ENCODE measurements around the gene NMT1.
"Not testable (repeated sequence)": the region's sequence is repeated elsewhere in the genome, so short reads cannot be mapped to it uniquely, and the experiment has no call there.

Gene NMT1

GRCh38 chr17:45038728-45039634, 22.1 kb upstream of the NMT1 start:
- peak; percentile 22 for DNase-seq

GRCh38 chr17:45040459-45040858, 20.7 kb upstream of the NMT1 start:
- no peak for DNase-seq

GRCh38 chr17:45042346-45043120, 18.6 kb upstream of the NMT1 start:
- DNase-seq, result no peak

DNA sequence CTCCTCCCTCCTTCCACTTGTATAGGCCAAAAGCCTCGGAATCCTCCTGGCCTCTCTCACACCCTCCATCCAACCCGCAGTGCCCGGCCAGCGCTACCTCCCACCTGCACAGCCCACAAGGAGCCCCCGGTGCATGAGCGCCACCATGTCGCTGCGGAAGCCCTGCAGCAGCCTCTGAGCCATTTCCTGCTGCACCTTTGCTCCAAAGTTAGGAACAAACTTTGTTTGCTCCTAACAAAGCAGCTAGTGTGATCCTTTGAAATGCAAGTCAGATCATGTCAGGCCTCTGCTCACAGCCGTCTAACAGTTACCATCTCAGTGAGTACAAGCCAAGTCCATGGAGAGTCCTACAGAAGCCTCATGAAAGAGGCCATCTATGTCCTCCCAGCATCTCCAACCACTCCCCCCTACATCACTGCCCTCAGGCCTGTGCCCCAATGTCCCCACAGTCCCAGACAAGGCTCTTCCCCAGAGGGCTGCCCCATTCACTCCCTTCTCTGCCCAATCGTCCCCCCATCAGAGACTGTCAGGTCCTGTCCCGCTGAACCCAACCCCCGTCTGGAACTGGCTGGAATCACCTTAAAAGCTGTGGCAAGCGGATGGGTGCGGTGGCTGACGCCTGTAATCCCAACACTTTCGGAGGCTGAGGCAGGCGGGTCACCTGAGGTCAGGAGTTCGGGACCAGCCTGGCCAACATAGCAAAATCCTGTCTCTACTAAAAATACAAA, 17.1 kb upstream of the NMT1 start:
- no peak for DNase-seq

DNA sequence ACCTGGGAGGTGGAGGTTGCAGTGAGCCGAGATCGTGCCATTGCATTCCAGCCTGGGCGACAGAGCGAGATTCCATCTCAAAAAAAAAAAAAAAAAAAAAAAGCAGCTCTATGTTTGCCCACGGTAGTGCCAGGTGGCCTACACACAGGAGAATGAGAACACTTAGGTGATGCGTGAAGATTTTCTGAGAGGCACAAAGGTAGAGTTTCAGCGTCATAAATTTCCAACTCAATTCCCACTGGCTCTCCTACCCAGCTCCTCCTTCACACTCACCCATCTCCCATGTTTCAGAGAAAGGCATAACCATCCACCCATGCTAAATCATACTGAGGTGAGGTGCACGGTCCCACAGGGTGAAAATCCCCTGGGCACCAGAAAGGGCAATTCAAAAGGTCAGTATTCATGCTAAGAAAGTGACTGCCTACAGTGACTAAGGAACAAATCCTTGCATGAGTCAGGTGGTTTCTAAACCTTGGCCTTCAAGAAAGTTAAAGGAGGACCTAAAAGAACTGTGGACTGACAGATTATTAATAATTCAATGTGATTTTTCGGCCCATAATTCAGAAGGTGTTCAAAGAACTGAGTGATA, 14.5 kb upstream of the NMT1 start:
- peak; percentile 95 for DNase-seq

DNA sequence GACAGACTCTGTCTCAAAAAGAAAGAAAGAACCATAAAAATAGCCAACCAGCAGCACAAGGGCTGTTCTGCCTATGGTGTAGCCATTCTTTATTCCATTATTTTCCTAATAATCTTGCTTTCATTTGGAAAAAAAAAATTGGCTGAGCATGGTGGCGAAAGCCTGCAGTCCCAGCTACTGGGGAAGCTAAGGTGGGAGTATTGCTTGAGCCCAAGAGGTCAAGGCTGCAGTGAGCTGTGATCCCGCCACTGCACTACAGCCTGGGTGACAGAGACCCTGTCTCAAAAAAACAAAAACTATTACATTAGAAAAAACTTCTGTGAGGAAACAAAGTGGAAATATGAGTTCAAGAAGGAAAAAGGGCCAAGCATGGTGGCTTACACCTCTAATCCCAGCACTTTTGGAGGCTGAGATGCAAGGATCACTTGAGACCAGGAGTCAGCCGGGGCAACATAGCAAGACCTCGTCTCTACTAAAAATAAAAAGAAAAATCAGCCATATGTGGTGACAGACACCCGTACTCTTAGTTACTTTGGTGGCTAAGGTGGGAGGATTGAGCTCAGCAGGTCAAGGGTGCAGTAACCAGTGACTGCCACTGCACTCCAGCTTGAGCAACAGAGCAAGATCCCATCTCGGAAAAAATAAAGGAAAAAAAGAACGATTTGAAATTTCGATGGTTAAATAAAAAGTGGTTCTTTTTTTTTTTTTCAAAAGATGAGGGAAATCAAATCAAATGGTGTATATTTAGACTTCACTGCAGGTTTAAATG, 12.1 kb upstream of the NMT1 start:
- DNase-seq, result no peak

DNA sequence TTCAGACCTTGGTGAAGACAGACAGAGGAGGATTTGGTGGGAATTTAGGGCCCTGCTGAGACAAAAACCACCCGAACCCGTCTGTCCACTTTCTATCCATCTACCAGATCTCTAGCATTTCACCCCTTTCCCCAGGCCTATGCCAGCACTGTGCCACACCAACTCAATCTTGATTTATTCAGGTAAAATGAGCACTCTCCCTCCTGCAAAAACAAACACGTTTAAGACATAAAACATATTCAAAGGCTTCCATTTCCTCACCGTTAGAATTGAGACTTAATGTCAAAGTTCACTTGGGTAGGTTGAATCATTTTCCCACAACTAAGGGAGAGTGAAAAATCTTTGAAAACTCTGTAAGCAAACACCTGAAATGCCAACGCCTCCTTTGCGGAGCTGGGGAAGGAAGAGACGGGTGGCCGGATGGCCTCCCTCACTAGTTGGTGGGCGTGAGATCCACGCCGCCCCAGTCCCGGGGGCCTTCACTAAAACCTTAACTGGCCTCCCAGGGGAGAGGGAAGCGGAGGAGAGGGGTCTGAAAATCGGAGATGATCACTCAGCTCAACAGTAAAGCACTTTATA, 10.5 kb upstream of the NMT1 start:
- no peak for DNase-seq

DNA sequence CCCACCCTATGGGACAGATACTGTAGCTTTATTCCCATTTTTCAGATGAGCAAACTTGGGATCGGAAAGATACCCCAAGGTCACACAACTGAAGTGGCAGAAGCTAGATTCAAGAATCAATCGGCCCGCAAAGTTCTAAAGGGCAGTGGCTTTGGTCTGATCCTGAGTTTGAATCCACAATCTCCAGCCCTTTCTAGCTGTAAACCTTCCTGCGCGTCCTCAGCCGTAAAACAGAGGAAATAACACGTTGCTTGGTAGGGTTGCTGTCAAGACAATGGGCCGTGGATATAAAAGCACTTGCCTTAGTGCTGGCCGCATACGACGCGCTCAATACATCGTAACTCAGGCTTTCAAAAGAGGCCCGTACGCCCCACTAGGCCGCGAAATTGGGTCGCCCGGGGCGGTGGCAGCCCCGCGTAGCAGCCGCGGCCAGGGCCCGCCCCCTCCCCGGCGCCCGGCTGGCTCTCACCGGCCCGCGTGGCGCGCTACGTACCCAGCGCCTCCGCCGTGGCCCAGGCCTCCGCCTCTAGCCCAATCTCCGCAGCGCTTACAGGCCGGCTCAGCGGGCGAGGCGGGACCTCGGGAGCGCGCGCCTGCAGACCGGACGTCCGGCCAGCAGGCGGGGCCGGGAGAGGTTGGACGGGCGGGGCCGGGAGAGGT, 9.9 kb upstream of the NMT1 start, which contains the start of gene DCAKD:
Gene DCAKD (minus strand): TSS at position 573 of the 660 bp plus-strand sequence. CDS start 16,747 bp downstream, outside the sequence.
- peak; percentile 95 for DNase-seq

- DNase-seq, result not testable (repeated sequence)
These were observed 9.4 kb upstream of the NMT1 start for GRCh38 chr17:45051720-45052051.

DNA sequence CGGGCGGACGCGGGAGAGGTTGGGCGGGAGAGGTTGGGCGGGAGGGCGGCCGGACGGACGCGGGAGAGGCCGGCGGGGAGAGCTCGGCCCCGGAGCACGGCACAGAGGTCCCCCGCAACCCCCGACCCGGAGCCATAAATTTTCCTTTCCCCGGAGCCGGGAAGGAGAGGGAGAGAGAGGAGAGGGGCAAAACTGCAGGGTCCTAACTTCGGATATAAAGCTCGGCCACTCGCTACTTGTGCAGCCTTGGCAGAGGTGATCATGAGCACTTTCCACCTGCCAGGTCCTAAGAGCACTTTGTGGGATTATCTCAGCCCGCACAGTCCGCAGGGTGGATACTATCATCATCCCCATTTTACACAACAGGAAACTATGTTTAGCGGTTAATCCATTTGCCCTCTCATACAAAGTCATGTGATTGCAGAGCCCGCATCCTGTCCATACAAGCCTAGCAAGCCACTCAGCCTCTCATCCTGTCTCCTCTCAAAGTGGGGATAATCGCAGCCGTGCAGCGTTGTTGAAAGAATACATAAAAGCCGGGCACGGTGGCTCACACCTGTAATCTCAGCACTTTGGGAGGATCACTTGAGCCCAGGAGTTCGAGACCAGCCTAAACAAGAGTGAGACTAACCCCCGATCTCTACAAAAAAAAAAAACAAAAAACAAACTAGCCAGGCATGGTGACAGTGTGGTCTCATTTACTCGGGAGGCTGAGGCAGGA, 8.9 kb upstream of the NMT1 start:
- peak; percentile 38 for DNase-seq

GRCh38 chr17:45060382-45060796, 728 bp upstream of the NMT1 start:
- DNase-seq, result no peak

DNA sequence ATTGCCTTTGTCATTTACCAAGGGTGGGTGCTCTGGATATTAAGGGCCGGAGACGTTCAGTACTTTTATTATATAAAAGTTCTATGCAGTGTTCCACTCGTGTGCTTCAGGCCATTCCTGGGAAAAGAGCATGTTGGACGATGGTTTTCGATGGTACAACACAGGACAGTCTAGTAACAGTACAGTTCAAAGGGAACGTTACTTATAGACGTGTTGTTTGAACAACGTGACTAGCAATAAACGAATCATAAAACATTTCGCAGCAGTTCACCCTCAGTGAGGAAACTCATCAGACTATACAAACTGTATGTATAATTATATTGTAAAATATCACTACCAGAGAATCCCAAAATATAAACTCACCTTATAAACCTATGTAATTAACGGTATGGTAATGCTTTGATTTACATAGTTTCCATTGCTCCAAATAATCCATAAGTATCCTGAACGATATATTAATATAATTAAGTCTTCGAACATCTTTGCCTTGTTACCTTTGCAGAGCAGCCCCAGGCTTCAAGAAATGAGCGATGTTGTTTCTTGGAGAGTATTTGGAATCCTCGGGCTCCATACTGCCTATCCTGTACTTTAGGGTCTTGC, 589 bp downstream of the NMT1 start:
- DNase-seq, result no peak

DNA sequence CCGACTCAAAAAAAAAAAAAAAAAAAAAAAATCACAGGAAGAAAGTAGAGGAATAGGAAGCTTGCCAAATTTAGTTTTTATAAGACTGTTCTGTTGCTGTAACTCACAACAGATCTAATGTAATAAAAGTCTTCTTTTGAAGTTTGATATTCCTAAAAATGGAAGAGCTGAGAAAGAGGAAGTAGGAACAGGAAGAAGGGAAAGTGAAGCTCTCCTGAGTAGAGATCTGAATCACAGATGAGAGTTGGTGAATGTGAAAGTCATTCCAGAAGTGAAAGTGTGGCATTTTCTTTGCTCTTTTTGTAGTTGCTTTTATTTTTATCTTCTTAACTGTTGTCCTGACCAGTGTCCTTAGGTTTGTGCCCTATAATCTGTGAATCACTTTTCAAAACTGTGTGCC, 2.1 kb downstream of the NMT1 start:
- no peak for DNase-seq

DNA sequence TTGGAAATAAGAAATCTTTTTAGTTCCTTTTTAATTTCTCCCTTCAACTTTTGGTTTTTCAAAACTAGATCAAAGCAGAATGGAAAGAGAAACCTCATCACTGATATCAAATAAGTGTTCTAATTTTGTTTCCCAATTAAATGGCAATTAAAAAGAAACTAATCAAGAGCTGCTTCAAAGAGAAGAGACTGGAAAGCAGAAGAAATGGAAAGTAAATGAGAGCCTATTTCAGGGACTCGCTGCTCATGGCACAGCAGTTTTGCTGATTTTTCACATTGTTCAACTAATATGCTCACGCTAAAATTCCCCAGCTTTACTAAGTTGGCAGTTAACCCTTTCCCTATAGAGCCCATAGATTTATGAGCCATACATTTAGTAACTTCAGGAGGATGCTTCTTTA, 6.5 kb downstream of the NMT1 start:
- no peak for DNase-seq

DNA sequence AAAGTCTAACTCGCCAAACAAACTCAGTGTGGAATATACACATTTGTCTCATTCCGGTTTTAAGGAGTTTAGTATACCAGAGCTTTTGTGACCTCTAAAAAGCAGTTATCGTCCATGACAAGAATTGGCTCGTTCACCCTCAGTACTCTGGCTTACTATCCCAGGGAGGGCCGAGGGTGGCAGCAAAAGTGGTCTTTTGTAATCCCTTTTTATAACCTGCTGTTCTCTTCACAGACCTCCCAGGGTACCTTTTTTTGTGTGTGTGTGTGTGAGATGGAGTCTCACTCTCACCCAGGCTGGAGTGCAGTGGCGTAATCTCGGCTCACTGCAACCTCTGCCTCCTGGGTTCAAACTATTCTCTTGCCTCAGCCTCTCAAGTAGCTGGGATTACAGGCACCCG, 8.9 kb downstream of the NMT1 start:
- no peak for DNase-seq

DNA sequence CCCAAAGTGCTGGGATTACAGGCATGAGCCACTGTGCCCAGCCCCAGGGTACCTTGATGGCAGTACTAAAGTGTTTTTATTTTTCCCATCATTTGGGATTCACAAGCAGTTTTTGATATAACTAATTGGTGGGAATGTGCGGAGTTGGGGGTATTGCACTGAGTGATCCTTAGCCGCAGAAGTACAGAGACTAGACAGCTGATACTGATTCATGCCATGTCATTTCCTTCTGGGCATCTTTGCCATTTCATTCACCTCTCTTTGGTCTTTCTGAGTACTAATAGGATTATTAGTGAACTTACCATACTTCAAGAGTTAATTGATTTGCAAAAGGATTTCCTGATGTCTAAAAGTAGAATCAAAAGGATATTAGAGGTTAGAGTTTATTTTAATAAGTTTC, 9.7 kb downstream of the NMT1 start:
- no peak for DNase-seq

DNA sequence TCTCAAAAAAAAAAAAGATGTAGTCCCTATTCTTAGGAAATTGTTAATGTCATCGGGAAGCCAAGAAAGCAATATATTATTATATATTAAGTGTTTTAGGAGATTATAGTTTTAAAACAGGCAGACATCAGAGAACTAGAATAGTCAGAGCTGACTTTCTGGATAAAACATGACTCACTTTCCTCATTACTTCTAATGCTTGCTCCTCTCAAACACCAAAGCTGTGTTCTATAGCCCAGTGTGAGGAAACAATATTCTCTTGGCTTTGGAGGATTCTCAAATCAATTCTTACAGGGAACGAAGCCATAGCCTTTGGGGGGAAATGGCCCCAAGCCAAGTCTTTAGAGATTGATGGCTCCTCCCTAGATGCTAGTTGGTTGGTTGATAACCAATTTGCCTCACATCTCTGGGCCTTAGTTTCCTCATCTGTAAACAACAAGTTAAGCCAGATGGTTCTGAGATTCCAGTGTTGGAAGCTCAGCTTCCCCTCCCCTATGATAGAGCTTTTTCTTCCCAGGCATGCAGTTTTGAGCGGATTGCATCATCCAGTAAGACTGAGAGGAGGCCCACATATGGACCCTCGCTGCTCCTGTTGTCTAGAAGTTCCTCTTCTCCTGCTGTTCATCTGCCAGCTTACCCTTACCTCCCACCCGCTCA, 12.4 kb downstream of the NMT1 start:
- DNase-seq, result peak; percentile 85

GRCh38 chr17:45077643-45078042, 16.5 kb downstream of the NMT1 start:
- DNase-seq, result no peak

DNA sequence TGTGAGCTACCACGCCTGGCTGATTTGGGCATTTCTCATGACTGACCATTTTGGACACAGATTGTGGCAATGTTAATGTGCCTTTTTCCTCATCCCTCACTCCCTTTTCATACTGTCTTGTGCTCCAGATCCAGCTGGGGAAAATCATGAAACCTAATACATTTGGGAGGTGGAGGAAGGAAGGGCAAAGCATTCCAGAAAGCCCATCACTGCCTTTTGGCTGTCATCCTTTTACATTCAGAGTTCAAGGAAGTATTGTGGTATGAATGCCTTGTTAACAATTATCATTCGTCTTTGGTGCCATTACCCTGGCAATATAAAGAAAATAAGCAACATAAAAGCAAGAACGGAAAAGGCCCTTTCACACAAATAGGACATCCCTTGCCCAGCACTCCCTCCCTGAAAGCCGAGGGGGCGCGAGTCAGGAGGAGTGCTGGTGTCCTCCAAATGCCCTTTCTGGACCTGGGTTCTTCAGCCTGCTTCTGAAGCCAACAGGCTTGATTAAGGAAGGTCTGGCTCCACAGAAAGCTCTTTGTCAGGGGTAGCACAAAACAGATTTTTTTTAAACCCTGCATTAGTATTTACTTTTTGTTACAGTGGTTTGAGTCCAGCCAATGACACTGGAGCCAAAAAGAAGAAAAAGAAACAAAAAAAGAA, 20.1 kb downstream of the NMT1 start:
- DNase-seq, result no peak

Measured in NCI-H2171 treated with DMSO at 0.1 percent for 48 hours (cell line).